Left forelimb (tissue), 1 donor: ENCODE results near the gene RPL12.

ENCODE experiments used
- DNase-seq: peaks from one replicate; pipeline ENCODE4 v3.0.0-alpha.2; 2018; ENCODE audit warnings: low spot score

The RPL12 gene

DNA sequence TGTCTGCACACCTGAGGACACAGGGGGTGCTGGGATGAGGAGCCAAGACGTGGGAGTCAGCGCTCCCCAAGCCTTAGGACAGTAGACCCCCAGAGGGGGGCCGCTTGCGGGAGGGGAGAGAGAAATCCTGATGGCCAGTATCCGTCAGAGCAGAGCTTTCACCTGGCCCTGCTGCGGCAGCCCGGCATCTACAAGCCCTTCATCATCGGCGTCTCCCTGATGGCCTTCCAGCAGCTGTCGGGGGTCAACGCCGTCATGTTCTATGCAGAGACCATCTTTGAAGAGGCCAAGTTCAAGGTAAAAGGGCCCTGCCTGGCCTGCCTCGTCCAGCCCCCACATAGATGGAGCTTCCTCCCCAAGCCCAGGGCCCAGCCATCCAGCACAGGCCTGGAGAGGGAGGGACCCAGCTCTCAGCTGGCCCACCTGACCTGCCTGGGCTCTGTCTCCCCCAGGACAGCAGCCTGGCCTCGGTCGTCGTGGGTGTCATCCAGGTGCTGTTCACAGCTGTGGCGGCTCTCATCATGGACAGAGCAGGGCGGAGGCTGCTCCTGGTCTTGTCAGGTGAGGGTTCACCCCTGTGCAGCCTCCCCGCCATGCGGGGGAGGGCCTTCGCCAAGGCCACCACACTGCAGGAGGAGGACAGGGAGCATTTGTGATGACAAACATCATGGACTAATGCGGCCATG, 47.6 kb downstream of the RPL12 start:
- no peak for DNase-seq

- DNase-seq, result no peak
These were observed 48.7 kb downstream of the RPL12 start for GRCh38 chr9:127402401-127403090.

DNA sequence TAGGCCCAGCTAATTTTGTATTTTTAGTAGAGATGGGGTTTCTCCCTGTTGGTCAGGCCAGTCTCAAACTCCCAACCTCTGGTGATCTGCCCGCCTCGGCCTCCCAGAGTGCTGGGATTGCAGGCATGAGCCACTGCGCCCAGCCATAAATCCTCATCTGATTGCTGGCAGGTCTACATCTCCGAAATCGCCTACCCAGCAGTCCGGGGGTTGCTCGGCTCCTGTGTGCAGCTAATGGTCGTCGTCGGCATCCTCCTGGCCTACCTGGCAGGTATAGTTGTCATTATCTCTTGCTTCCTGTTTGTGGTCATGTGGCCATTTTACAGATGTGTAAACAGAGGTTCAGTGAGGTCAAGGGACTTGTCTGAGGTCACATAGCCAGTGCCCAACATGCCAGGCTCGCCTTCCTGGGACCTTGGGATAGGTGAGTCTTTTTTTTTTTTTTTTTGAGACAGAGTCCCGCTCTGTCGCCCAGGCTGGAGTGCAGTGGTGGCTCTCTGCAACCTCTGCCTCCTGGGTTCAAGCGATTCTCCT, 51.4 kb downstream of the RPL12 start:
- no peak for DNase-seq

- DNase-seq, result no peak
These were observed 52.3 kb downstream of the RPL12 start for GRCh38 chr9:127398715-127399400.

- DNase-seq, result no peak
These were observed 52.9 kb downstream of the RPL12 start for GRCh38 chr9:127398275-127398647.
